ENCODE results near the gene ZNF318. TPM values are rescaled to one million over a fixed set of nuclear protein-coding genes. Genes with fewer than 3 reads are reported as not detected.
"Not testable (repeated sequence)": the region's sequence is repeated elsewhere in the genome, so short reads cannot be mapped to it uniquely, and the experiment has no call there.

ZNF318 gene
- total and polyA plus RNA-seq, 10 donors = 8.6 to 56.9 (median 33.1) TPM

DNA sequence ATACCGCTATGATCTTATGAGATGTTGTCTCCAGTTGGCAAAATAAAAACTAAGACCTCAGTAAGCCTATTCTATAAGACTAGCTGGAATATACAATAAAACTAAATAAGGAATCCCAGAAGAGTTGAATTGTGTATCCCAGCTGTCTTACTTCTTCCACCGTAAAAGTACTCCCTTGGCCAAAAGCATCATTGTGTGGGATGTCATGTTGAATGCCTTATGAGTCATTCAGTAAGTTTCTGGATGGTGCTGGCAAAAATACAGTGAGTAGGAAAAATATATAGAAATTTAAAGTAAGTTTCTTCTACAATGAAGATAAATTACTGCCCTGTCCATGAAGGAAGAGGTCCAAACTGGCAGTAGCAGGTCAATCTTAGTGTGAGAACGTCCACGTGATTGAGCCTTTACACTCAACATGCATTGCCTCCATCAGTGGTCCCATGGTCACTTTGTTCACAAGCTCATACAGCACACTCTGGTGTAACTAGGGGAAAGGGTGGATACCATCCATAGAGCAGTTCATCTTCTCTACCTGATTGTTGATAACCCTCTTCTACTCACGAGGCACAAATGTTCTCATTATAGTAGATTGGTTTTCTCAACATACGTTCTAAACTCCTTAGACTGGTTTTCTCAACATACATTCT is 13.7 kb upstream of the ZNF318 start:
- H3K27me3 ChIP-seq (replicated peaks in 1 of 7) = peaks cover 0 to 13% (median 0%) of the 10 kb centered on the region in 7 donors
- no peak for TF ChIP-seq POLR2AphosphoS5 (IDR thresholded peaks at IDR 0.05)
- TF ChIP-seq POLR2A (IDR thresholded peaks at IDR 0.05) = no peak
- TF ChIP-seq, protein P1, sequence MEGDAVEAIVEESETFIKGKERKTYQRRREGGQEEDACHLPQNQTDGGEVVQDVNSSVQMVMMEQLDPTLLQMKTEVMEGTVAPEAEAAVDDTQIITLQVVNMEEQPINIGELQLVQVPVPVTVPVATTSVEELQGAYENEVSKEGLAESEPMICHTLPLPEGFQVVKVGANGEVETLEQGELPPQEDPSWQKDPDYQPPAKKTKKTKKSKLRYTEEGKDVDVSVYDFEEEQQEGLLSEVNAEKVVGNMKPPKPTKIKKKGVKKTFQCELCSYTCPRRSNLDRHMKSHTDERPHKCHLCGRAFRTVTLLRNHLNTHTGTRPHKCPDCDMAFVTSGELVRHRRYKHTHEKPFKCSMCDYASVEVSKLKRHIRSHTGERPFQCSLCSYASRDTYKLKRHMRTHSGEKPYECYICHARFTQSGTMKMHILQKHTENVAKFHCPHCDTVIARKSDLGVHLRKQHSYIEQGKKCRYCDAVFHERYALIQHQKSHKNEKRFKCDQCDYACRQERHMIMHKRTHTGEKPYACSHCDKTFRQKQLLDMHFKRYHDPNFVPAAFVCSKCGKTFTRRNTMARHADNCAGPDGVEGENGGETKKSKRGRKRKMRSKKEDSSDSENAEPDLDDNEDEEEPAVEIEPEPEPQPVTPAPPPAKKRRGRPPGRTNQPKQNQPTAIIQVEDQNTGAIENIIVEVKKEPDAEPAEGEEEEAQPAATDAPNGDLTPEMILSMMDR (IDR thresholded peaks at IDR 0.05 in 8 of 11, conservative IDR thresholded peaks at IDR 0.05 in 3 of 11) = no peak
- intact Hi-C loops (cut with DNase I; ENCODE audit: low total_unique reads) = no loop called here
- H3K4me1 ChIP-seq = peaks cover 0 to 80% (median 30%) of the 10 kb centered on the region in 6 donors
- no peak for DNase-seq
- 59 to 65% (median 61%) methylated on average over 6 of the region's 6 CpGs for WGBS, 5 donors
- peak overlapping the region in 1 of 8 donors; percentile 30 for H3K4me3 ChIP-seq
- no peaks in the 10 kb centered on the region for H3K9me3 ChIP-seq
- peak overlapping the region; percentile 22 to 84 (median 74) for H3K27ac ChIP-seq
- no peaks in the 10 kb centered on the region for H3K36me3 ChIP-seq

DNA sequence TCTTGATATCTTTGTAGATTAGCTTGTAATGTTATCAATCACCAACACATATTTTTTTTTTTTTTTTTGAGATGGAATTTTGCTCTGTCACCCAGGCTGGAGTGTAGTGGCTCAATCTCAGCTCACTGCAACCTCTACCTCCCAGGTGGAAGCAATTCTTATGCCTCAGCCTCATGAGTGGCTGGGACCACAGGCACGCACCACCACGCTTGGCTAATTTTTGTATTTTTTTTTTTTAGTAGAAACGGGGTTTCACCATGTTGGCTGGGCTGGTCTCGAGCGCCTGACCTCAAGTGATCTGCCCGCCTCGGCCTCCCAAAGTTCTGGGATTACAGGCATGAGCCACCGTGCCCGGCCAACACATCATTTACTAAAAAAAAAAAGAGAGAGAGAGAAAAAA is 11.4 kb upstream of the ZNF318 start:
- Histone ChIP-seq H3K4me1 (peaks cover 0 to 89% (median 31%) of the 10 kb centered on the region in 6 donors), H3K27me3 (replicated peaks in 1 of 7) (peaks cover 0 to 12% (median 0%) of the 10 kb centered on the region in 7 donors)
- H3K36me3 ChIP-seq; H3K9me3 ChIP-seq; H3K4me3 ChIP-seq; DNase-seq; intact Hi-C loops (cut with DNase I; ENCODE audit: low total_unique reads); H3K27ac ChIP-seq: not testable (repeated sequence)
- WGBS, 5 donors = 76 to 85% (median 77%) methylated on average over 9 of the region's 9 CpGs

DNA sequence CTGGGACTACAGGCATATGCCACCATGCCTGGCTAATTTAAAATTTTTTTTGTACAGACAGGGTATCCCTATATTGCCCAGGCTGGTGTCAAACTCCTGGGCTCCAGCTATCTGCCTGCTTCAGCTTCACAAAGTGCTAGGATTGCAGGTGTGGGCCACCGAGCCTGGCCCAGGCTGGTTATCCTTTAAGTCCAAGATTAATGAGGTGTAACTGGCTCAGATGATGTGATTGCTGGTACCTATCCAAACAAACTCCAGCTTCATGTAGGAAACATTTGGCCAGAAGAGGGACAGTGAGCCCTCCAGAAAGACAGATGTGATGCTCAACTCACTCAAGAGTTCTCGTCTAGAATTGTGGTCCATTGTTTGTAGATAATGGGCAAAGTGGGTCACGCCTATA is 9.2 kb upstream of the ZNF318 start:
- Histone ChIP-seq H3K36me3 (no peaks in the 10 kb centered on the region), H3K27ac (no peak overlapping the region), H3K4me3 (no peak overlapping the region), H3K4me1 (peaks cover 0 to 84% (median 19%) of the 10 kb centered on the region in 6 donors), H3K27me3 (replicated peaks in 1 of 7) (peaks cover 0 to 12% (median 0%) of the 10 kb centered on the region in 7 donors), H3K9me3 (no peaks in the 10 kb centered on the region)
- intact Hi-C loops (cut with DNase I; ENCODE audit: low total_unique reads) = no loop called here
- WGBS, 5 donors = 79 to 91% (median 84%) methylated on average over 3 of the region's 3 CpGs
- no peak for TF ChIP-seq POLR2A (IDR thresholded peaks at IDR 0.05)
- no peak for TF ChIP-seq POLR2AphosphoS5 (IDR thresholded peaks at IDR 0.05)
- TF ChIP-seq, protein P1 (IDR thresholded peaks at IDR 0.05 in 8 of 11, conservative IDR thresholded peaks at IDR 0.05 in 3 of 11) = no peak
- DNase-seq = no peak

DNA sequence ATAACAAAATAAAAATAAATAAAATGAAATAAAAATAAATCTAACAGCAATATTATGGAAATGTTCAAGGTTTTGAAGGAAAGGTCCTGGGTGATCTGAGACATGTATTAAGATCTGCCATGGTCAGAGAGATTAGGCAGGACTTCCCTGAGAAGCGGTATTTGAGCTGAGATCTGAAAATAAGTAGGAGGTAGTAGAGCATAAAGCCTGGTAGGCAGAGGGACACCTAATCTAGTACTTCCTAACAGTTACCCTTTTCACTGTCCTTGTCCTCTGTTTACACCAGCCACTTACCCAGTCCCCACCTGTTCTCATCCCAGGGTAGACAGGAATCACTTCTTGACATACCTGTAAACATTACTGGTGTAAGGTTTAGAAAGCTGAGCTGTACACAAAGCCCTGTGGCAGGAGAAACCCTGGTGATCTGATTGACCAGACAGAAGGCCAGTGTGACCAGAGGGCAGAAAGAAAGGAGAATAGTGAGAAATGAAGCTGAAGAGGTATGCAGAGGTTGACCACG is 8.3 kb upstream of the ZNF318 start:
- Histone ChIP-seq H3K27me3 (replicated peaks in 1 of 7) (peaks cover 0 to 12% (median 0%) of the 10 kb centered on the region in 7 donors), H3K4me1 (peaks cover 0 to 82% (median 11%) of the 10 kb centered on the region in 6 donors), H3K9me3 (no peaks in the 10 kb centered on the region), H3K4me3 (no peak overlapping the region), H3K27ac (no peak overlapping the region), H3K36me3 (no peaks in the 10 kb centered on the region)
- WGBS, 5 donors = 71 to 90% (median 76%) methylated on average over 2 of the region's 2 CpGs
- intact Hi-C loops (cut with DNase I; ENCODE audit: low total_unique reads) = no loop called here
- DNase-seq = no peak
- no peak for TF ChIP-seq POLR2A (IDR thresholded peaks at IDR 0.05)
- TF ChIP-seq, protein P1 (IDR thresholded peaks at IDR 0.05 in 8 of 11, conservative IDR thresholded peaks at IDR 0.05 in 3 of 11) = no peak
- TF ChIP-seq POLR2AphosphoS5 (IDR thresholded peaks at IDR 0.05) = no peak

Data from spleen (tissue), 11 donors.